ENCODE results near the gene NHLH1.

Gene NHLH1

DNA sequence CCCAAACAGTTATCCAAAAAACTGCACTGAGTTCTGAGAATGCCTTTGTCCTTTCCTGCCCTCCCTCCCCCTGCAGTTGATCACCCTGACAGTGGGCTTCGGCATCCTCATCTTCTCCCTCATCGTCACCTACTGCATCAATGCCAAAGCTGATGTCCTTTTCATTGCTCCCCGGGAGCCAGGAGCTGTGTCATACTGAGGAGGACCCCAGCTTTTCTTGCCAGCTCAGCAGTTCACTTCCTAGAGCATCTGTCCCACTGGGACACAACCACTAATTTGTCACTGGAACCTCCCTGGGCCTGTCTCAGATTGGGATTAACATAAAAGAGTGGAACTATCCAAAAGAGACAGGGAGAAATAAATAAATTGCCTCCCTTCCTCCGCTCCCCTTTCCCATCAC is 8.8 kb upstream of the NHLH1 start:
- no peak for DNase-seq (ENCODE audit: insufficient read length, low spot score)
- FAIRE-seq, result no peak

DNA sequence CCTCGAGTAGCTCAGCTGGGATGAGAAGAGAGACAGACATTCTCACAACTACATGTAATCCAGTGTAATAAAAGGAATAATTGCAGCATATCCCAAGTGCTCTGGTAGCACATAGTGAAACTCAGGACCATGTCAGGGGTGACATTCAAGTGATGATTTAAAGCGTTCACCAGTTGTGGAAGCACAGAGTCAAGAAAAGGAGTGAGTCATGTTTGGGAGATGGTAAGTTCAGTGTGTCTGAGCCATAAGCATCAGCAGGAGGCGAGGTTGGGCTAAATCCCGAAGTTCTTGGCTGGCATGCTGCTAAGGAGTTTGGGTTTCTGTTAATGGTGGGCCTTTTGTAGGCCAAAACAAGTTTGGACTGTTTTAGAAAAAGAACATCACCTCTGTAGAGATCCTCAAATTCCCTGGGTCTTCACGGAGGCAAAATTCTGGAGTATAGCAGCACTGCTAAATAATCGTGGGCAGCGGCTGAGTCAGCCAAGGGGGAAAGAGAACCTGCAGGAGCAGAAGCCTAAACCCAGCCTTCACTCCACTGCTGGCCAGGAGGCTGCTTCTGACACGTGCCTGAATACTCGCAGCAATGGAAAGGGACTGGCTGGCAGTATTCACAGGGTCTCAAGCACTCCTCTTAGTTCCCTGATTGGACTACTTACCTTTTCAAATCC is 7.2 kb upstream of the NHLH1 start:
- no peak for FAIRE-seq

GRCh38 chr1:160360227-160360695 is 6.6 kb upstream of the NHLH1 start:
- FAIRE-seq (no peak), DNase-seq (ENCODE audit: insufficient read length, low spot score) (no peak)

More for the DNA sequence above, 7.2 kb upstream of the NHLH1 start:
- no peak for DNase-seq (ENCODE audit: insufficient read length, low spot score)

GRCh38 chr1:160361199-160361598 is 5.7 kb upstream of the NHLH1 start:
- DNase-seq (ENCODE audit: insufficient read length, low spot score) (no peak), FAIRE-seq (no peak)

- DNase-seq (ENCODE audit: insufficient read length, low spot score), result no peak
- no peak for FAIRE-seq
Measured at GRCh38 chr1:160361814-160362167, 5.1 kb upstream of the NHLH1 start.

- DNase-seq (ENCODE audit: insufficient read length, low spot score) (no peak), FAIRE-seq (no peak)
Measured at GRCh38 chr1:160362168-160362957, 4.5 kb upstream of the NHLH1 start.

DNA sequence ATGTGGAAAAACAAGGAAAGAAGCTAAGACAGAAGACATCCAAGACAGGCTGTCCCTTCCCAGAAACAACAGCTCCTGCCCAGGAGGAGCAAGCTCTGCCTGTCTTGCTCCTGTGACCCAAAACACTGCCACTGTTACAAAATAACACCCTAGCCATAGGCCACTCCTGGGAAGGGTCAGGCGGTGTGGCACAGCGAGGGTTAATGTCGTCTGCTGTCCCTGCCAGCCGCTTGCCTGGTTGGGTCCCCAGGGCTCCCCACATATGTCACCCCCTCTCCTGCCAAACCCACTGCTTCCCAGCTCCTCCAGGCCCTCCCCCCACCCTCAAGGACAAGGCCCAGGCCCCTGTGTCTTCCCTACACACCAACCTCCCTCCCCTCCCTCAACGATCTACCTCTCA is 3.9 kb upstream of the NHLH1 start:
- FAIRE-seq (no peak), DNase-seq (ENCODE audit: insufficient read length, low spot score) (no peak)

- DNase-seq (ENCODE audit: insufficient read length, low spot score) (no peak), FAIRE-seq (no peak)
Measured at GRCh38 chr1:160363951-160364735, 2.7 kb upstream of the NHLH1 start.

GRCh38 chr1:160365325-160365724 is 1.5 kb upstream of the NHLH1 start:
- no peak for DNase-seq (ENCODE audit: insufficient read length, low spot score)
- FAIRE-seq, result no peak

DNA sequence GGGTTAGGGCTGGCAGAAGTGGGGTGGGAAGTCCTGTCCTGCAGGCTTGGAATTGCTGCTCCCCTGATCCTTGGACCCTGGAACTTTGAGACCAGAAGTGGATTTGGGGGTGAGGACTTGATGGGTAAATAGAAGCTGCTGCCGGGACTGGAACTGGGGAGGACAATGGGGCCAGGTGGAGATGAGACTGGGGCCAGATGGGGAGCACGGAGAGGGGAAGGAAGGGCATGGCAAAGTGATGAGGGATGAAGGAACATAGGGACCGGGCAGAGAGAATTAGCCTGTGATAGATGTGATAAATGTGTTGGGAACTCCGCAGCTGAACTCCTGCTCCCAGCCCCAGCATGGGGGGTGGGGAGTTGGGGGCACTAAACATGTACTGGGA is 637 bp downstream of the NHLH1 start:
- FAIRE-seq, result no peak
- DNase-seq (ENCODE audit: insufficient read length, low spot score), result no peak

DNA sequence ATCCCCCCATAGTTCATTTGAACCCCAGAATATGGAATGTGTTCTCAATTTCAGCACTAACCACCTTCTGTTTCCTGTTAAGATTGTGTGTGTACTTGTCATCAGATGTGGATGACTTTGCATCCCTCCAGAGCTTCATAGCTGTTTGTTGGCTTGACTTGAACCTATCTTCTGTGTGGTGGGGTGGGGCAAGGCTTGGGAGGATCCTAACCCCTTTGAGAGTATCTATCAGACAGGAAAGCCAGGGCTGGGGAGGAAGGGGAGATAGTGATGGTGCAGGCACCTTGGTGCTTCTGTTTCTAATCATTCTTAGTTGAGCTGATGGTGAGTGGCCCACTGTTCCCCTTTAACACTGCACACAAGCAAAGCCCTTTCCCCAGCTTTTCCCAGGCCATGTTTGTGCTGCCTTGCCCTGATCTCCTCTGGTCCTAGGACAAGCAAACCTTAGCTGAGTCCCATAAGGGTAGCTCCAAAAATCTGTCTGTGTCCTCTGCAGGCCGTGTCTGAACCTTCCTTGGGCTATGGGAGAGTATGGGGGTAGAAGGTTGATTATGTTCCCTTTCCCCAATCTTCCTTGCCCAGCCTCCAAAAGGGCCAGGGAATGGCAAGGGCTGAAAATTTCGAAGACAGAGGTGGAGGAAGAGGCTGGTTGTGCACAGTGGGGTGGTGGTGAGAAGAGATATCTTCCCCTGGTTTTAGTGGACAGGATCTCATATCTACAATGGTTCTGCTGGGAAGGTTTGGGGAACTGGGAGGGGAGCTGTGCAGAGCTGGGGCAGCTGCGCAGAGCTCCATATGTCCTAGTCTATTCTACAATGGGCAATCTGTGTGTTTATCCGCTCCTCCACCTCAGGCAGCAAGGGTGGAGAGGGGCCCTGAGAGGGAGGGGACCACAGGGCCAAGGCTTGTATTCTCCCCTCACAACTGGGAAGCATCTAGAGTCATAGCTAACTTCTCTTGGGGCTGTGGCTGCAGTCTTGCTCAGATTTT is 1.4 kb downstream of the NHLH1 start:
- no peak for FAIRE-seq
- no peak for DNase-seq (ENCODE audit: insufficient read length, low spot score)

GRCh38 chr1:160369087-160369486 is 2.2 kb downstream of the NHLH1 start:
- FAIRE-seq, result no peak
- DNase-seq (ENCODE audit: insufficient read length, low spot score), result no peak

DNA sequence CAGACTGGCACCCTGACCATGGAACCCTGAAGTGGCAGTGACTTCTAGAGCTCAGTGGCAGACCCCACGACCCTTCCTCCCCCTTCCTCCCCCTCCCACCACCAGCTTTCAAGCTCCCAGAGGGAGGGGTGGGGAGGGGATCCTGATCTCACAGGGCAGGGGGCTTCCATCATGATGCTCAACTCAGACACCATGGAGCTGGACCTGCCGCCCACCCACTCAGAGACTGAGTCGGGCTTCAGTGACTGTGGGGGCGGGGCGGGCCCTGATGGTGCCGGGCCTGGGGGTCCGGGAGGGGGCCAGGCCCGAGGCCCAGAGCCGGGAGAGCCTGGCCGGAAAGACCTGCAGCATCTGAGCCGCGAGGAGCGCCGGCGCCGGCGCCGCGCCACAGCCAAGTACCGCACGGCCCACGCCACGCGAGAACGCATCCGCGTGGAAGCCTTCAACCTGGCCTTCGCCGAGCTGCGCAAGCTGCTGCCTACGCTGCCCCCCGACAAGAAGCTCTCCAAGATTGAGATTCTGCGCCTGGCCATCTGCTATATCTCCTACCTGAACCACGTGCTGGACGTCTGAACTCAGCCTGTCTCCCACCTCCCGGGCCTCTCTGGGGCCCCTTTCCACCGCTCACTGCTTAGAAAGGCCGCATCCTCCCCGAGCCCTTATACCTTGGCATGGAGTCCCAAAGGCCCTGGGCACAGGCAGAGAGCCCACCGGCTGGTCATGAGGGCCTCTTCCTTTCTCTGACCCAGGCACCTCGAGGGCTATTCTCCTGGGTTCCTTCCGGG is 3.9 kb downstream of the NHLH1 start:
- DNase-seq (ENCODE audit: insufficient read length, low spot score) (no peak), FAIRE-seq (no peak)

- FAIRE-seq (no peak), DNase-seq (ENCODE audit: insufficient read length, low spot score) (no peak)
Measured at GRCh38 chr1:160371346-160371631, 4.4 kb downstream of the NHLH1 start.

GRCh38 chr1:160371756-160372155 is 4.9 kb downstream of the NHLH1 start:
- DNase-seq (ENCODE audit: insufficient read length, low spot score) (no peak), FAIRE-seq (no peak)

GRCh38 chr1:160373696-160374095 is 6.8 kb downstream of the NHLH1 start:
- DNase-seq (ENCODE audit: insufficient read length, low spot score), result no peak

GRCh38 chr1:160374306-160375110 is 7.6 kb downstream of the NHLH1 start:
- DNase-seq (ENCODE audit: insufficient read length, low spot score) (no peak), FAIRE-seq (no peak)

More at GRCh38 chr1:160373696-160374095, 6.8 kb downstream of the NHLH1 start:
- FAIRE-seq, result no peak

DNA sequence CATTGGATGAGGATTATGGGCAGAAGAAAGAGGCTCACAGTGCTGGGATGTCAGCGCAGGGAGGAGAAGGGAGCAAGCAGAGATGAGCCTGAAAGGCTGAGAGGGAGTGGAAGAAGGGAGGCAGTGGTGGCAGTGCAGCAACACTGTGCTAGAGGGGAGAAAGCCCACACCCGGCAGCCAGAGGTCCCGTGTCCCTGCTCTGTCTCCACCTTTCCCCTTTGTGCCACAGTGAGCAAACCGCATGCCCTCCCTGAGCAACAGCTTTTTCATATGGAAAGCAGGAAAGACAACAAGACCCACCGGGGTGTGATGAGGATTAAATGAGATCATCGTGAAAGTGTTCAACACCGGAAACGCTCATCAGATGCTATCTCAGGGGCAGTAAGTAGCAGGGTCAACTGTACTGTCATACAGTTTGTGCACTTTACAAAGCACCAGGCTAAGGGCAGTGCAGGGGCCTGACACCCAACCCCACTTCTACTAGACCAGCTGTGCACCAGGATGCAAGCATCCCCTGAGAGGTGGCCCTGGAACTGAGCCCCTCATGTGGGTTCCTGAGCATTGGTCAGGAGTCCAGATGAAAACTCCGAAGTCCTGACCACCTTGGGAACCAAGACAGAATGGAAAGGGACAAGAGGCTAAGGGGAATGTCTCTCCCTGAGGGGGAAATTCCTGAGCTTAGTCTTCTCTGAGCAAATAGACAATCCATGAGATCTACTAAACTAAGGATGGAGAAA is 9.1 kb downstream of the NHLH1 start:
- FAIRE-seq (peak; percentile 92), DNase-seq (ENCODE audit: insufficient read length, low spot score) (peak; percentile 39)
